HG02970 (cell line): ENCODE measurements around the gene MOCS2.
A peak's percentile ranks its signal among the peaks of the same experiment; 100 is the strongest.

Experiments
- ATAC-seq: cut with Tn5 transposase; IDR thresholded peaks from one replicate; pipeline ENCODE4 v1.9.1; 2021; ENCODE audit warnings: mild to moderate bottlenecking, moderate library complexity, moderate number of reproducible peaks; ENCODE audit not compliant: unreplicated experiment, low FRiP score

The MOCS2 gene

DNA sequence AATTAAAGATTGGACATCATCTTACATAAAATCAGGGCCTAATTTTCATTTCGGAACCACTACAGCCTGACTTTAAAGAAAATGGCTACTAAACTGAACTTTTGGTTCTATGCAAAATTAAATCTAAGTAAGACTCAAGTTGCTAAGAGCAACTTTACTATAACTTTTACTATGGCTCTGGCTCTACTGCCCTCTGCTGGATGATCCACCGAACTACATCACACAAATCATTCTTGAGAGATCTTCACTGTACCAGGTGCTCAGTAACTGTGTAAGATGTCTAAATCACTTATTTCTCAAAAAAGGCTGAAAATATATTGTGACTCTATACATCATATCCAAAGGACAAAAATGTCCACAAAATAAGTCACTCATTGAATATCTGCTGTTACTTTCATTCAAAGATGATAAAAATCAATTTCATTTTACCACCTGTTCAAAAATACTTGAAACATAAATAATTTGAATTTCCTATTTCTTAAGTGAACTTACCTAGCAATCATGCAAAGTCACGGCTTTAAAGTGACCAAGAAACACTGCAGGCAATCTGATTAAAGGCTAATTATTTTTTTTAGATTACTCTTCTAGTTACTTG lies 13.5 kb downstream of the MOCS2 start:
- ATAC-seq, result peak; percentile 74

DNA sequence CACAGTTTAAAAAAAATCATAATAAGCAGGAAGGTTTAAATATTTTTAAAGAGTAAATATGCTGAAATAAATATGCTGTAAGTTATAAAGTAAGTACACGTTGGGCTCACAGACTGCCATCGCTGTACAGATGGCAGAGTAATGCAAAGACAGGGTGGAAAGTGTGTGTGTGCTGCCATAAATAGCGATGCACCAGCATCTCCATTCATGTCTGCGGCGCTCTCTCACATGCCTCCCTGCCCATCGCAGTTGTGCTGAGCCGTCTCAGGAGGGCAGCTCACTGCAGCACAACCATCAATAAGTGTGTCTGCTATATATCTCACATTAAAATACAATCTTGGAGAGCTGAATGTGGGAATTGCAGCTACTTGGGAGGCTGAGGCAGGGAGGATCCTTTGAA lies 14.3 kb downstream of the MOCS2 start:
- ATAC-seq, result no peak

DNA sequence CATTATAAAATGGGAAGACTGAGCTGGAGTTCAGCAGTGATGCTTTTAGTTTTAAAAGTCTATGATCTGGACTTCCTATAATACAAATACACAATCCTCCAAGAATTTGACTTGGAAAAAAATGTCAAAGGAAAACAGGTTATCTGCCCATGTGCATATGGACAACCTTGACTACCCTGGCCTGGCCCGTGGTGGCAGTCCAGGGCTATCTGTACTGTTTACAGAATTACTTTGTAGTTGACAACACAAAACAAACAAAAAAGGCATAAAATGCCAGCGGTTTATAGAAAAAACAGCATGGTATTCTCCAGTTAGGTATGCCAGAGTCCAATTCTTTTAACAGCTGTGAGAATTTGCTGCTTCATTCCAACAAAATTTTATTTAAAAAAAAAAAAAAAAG lies 17.3 kb downstream of the MOCS2 start:
- ATAC-seq, result no peak

DNA sequence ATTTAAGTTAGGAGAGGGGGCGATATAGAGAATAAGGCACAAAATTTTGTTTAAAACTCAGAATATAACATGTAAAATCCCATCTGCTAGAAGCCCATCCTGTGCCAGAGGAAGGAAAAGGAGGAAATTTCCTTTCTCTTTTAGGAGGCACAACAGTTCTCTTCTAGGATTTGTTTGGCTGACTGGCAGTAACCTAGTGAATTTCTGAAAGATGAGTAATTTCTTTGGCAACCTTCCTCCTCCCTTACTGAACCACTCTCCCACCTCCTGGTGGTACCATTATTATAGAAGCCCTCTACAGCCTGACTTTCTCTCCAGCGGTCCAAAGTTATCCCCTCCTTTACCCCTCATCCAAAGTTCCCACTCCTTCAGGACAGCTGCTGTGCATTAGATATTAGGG lies 18.3 kb downstream of the MOCS2 start:
- ATAC-seq, result no peak

DNA sequence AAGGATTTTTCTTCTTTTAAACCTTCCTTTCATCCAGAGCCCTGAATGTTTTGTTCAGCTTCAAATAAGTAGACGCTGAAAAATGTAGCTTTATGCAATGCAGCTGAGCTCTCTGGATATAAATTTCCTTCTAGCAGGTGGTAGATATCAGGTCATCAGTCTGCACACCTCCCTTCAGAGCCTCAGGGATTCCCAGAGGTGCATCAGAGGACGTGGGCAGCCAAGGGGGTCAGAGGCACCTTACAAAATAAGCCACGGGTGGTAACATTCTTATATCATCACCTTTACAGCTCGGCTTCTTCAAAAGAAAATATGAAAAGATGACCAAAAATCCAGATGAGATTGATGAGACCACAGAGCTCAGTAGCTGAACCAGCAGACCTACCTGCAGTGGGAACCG lies 19.3 kb downstream of the MOCS2 start:
- ATAC-seq, result no peak

DNA sequence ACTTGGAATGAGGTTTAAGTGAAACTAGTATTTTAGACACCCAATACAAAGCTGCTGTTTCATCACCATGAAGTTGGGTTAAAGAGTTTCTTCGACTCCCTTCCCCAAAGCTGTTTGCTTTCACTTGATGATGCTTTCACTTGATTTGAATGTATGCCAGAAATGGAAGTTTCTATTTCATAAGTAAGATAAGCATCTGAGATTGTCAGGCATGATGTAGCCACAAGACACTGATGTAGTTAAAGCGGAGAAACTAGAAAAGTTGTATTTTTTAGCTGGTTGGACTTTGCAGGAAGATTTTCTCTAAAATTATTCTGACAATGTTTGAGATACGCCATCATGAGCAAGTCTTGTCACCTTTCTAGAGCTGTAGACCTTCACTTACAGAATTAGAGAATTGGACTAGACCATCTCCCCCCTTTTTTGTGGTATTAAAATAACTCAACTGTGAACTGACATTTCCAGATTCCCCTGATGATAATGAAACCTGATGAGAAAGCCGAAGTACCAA lies 20.0 kb downstream of the MOCS2 start:
- ATAC-seq, result peak; percentile 69

DNA sequence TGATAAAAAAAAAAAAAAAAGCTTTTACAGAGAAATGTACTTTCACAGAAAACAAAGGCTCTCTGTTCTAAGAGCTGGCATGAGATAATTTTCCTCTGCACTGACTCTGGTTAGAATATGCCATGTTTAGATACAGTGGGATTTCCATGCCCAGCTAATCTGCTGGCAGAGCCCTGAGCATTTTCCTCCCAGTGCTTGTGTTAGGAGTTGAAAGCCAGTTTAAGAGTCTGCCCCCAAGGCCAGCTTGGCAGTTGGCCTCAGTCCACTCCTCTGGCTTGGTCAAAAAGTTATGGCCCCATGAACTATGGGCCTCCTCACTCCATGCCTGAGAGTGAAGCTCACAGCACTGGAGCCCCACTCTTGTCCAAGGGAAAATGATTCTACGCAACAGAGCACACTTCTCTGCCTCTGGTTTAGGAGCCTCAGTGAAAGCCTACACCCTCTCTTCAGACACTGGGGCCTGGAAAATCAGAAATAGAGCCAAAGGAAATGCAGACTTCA lies 21.9 kb downstream of the MOCS2 start:
- ATAC-seq, result no peak

DNA sequence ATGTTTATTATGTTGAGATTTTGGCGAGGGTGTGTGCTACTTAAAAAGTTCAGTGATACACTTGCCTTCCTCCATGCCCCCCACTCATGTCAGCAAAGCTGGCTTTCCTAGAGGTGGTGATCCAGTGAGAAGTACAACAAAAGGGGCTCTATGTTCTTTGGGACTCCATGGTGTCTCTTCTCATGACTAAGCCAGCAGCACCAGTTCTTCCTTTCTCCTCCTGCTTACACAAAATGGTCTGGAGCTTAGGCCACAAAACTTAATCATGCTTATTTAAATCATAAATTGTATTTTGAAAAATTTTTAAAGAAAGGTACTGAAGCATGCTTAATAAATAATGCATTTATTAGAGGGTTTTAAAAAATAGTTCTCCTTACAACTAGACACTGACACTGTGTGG lies 22.4 kb downstream of the MOCS2 start:
- ATAC-seq, result no peak

DNA sequence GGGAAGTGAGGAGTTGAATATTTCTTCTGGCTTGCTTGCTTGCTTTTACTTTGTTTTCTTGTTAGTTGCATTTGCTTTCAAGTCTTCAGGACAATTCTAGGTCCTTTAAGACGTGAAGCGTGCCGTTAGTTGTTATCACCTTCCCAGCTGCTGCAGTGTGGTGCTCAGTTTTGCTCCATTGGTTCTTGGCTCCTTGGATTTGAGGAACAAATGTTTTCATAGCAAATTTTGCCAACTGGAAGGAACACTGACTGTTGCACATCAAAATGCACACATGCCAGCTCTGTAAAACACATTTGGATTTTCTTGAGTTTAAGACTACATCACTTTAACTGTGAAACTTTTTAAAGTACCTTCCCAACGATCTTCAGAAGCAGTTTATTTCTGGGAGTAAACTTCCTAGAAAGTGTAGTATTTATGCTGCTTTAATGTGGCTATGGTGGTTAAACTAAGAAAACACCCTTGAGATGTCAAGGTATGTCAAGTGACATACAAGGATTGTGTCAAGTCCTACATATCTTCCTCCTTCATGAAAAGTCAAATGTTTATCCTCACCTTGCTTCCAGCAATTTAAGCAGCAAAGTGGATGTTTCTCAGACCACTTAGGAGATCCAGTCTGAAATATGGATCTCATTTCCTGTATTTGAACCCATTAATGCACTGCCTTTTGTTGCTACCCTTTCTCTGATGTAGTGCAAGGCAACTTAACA lies 24.9 kb downstream of the MOCS2 start:
- ATAC-seq, result no peak

DNA sequence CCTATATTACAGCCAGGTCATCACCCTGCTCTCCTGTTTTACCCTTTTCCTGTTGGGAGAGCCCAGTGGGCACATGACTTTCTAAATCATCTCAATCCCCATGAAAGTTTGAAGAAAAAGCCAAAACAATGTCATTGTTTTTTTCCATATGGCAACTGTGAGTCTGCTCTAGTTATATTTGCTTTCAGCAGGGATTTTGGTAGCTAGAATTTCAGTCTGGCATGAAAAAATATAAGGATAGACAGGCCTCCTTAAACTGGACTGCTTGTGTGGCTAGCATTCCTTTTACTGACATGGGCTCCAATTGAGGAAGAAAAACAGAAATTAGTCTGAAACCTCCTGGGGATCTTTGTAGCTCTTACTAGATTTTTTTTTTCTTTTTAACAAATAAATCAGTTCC lies 25.6 kb downstream of the MOCS2 start:
- ATAC-seq, result no peak

DNA sequence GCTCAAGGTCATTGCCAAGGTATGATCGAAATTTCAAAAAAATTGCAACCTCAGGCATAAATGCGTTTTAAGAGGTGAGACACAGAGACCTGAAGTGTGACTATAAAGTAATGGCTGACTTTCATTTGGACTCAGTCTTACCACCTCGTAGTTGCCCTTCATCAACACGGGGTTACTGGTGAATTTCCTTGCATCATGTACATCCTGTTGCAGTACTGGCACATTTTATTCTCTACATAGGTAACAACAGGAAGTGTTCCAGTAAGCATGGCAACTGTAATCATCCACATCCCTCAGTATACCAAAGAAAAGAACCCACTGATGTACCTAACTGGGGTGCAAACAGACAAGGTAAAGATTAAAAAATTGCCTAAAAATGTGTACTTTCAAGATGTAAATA lies 29.3 kb downstream of the MOCS2 start:
- no peak for ATAC-seq

DNA sequence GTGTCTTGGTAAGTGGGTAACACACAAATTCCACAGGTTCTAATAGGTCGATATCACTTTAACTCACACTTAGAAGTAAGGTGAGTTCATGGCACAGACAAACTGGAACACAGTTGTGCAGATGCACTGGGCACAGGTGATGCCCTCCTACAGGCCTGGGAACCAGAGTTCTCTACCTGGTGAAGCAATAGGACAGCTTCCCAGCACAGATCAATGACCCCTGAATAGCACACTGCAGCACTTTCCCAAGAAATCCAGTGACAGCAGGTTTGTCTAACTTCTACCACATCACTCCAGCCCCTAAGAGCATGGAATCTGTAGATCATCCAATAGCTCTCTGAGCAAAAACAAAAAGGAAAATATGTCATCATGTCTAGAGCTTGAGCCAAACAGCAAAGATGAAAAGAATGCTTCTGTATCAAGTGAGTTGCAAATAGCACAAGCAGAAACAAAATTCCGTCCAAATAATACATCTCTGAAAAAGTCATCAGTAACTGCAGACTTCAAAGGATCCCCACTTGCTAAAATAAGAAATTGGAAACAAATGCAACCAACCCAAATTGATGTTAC lies 33.5 kb downstream of the MOCS2 start:
- no peak for ATAC-seq

DNA sequence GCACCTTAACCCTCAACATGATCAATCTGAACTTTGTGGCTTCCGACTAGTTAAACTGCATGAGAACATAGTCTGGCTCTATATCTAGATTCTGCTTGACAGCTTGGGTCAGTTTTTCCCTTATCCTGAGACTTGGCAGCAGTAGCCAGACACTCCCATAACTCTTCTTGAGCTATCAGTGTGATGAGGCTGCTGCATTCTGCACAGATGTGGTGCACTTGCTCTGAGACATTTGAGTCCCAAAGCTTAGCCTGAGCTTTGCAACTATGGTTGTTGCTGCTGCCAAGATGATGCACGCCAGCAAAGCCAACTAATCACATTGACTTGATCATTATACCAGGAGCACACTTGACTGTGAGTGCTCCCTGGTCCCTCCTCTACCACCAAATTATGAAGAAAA lies 36.2 kb downstream of the MOCS2 start:
- no peak for ATAC-seq

DNA sequence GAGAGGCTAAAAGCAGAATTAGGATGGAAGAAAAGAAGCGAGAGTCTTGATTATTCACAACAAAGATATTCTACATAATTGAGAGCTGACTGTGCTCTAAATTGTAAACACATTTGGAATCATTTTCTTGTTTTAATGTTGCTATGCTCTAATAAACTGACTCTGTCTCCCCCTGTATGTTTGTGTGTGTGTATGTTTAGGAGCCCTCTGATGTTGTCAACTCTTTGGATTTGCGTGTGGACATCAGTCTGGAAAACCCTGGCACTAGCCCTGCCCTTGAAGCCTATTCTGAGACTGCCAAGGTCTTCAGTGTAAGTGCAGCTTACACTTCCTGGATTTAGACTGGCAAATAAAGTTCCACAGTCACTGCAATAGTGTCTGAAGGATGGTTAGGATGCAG lies 37.8 kb downstream of the MOCS2 start:
- ATAC-seq, result no peak

DNA sequence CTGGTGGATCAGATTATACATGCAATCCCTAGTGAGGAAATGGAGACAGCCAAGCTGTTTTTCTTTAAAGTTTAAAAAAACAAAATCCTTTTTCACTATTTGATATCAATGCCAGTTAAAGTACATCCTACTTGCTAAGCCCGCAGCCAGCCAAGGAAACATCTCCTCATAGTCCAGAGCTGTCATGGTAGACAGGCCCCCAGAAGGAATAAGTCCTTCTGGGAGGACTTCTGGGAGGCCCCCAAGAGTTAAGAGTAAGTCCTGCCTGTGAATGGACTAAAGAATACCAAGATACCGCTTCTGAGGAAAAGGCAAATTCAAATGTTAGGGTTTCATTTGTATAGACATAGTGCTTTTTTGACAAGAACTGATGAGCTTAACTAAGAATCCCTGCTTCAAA lies 38.3 kb downstream of the MOCS2 start:
- ATAC-seq, result no peak

DNA sequence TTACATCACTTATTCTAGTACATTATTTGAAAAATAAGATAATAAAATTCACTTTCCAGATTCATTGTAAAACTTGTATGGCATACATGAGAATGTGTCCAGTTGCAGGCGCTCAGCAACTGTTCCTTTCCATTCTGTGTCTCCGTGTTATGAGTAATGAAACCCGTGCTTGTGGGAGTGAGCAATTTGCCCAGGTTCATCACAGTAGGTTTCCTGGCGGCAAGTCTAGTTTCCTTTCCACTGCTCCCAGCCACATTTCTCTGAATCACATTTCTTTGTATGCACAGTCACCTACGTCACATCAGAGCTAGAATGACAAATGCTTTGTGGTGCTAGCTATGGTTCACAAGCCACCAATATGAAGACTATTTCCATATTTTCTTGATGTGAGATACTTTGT lies 39.9 kb downstream of the MOCS2 start:
- ATAC-seq, result no peak

DNA sequence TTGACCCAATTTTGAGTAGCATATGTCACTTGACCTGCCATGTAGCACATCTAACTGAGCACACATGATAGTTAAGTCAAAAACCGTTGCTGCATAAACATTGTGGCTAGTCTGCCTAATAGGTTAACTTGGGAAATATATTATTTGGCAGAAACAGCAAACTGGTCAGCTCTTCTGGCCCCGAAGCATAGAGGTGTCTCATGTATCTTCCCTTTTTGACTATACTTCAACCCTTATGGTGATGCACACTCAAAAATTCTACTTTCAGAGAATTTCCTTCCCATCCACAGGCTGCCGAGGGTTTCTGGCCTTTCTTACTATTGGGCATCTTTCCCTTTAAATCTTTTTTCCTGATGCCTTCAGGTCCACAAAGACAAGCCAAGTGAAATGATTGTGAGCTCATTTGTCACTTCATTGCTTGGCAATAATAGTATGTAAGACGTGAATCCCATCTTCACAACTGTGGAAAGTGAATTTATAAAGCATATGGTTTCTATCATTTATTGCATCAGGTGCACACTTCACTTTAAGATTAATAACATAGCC lies 41.2 kb downstream of the MOCS2 start:
- no peak for ATAC-seq

DNA sequence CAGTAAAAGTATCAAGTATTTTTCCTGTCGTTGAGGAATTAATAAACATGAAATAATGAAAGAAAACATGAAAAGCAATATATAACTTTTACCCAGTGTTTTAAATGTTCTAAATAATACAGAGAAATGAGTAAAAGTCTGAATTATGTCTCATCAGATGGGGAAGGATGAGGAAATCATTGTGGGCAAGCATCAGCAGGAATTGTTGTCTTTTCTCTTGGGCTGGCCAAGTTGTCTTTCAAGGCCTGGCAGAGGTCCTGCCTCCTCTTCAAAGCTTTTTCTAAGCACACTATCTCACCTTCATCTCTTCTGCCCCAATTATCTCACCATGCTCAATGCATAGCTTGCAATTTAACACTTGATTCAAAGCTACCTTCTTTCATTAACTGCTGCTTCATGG lies 41.9 kb downstream of the MOCS2 start:
- no peak for ATAC-seq

DNA sequence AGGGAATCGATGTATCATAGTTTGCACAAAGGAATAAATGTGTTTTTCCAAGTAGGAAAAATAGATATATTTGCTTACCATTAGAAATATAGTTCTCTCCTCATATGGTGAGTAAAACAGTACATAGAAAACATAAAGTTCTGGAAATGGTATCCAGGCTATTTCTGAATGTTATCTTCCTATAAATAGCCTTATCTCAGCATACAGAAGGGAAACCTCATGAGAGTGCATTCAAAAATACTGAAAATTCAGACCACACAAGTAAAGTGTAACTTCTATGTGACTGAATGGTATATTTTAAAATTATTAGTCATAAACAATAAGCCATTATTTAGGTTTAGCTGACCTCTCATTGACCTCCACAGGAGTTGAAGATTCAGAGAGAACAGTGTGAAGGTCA lies 43.5 kb downstream of the MOCS2 start:
- ATAC-seq, result no peak

DNA sequence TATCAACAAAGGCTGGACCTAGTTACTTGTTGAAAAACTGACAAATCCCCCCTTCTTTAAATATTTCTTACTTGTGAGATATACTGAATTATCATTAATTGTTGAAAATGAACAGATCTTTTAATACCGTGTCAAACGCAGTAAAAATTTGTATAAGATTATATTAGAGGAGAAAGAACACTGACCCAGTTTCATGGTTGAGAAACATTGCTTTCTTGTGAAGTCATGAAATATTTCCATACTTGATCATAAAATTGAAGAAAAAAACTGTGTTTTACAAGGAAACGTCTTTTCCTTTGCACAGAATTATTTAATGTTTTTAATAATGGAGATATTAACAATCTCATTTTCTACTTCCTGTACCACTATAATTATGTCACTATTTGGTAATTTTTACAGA lies 45.8 kb downstream of the MOCS2 start:
- no peak for ATAC-seq

DNA sequence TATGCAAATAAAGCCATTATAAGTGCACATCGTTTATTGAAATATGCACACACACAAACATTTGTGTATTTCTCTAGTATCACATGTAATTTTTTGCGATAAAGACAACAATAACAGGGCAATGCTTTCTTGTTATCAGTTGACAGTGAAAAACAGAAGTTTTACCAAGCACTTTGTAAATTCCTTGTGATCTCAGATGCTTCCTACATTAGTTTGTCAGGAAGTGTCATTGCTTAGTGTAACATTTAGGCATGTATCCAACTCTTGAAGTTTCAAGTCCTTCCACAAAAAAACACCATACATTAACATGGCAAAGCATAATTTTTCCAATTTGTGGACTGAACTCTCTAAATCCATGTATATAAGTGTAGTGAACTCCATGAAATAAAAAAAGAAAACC lies 46.4 kb downstream of the MOCS2 start:
- no peak for ATAC-seq

DNA sequence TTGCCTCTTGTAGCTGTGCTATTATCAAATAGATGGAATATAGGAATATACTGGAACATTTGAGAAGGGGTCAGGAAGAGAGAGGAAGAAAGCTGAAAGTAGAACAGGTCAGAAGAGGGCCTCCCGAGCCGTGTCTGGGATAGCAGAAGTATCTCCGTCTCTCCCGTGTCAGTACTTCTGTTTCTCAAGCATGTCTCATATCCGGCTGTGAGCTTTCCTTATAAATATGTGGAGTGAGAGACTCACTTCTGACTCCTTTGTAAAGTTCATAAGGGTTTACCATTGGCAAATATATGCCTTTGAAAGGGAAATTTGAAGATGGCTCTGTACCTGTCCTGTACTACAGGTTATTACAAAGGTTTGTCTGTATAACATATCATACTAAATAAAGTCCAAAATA lies 50.3 kb downstream of the MOCS2 start:
- no peak for ATAC-seq
